Uterus (tissue), 4 donors: ENCODE data around the gene SYTL5. TPM values are rescaled to one million over a fixed set of nuclear protein-coding genes. Genes with fewer than 3 reads are reported as not detected.

ENCODE experiments used
- DNase-seq, 2 donors: peaks; one replicate each; pipeline ENCODE4 v3.0.0-alpha.2; 2019 to 2020
- H3K27ac ChIP-seq, 2 donors: fragments of 200-600 bp; sonication (generic); 1 replicate in 1 of 2; 2 replicates in 1 of 2; pipeline ENCODE4 v1.5.1; 2016 to 2018
- H3K27me3 ChIP-seq, 2 donors: fragments of 200-600 bp; sonication (generic); one replicate each; pipeline ENCODE4 v1.5.1; 2018 to 2019; ENCODE audit warnings: control low read depth in 1 of 2
- H3K36me3 ChIP-seq, 2 donors: fragments of 200-600 bp; sonication (generic); one replicate each; pipeline ENCODE4 v1.5.1; 2019; ENCODE audit warnings: control low read depth in 1 of 2
- H3K4me1 ChIP-seq, 2 donors: fragments of 200-600 bp; sonication (generic); one replicate each; pipeline ENCODE4 v1.5.1; 2018 to 2019; ENCODE audit warnings: control low read depth in 1 of 2
- H3K4me3 ChIP-seq, 2 donors: fragments of 200-600 bp; sonication (generic); 1 replicate in 1 of 2; 2 replicates in 1 of 2; pipeline ENCODE4 v1.5.1; 2018 to 2019; ENCODE audit warnings: mild to moderate bottlenecking in 1 of 2
- H3K9me3 ChIP-seq, 2 donors: fragments of 200-600 bp; sonication (generic); one replicate each; pipeline ENCODE4 v1.5.1; 2019; ENCODE audit warnings: control low read depth in 1 of 2
- POLR2A ChIP-seq, 2 donors: fragments of 450-650 bp; IDR thresholded peaks; one replicate each; pipeline ENCODE4 v1.6.1; 2016; ENCODE audit warnings: antibody characterized with exemption in 2 of 2, mild to moderate bottlenecking in 1 of 2, moderate library complexity in 1 of 2
- intact Hi-C: fragments of 100-400 bp; cut with DNase I; formaldehyde crosslinking; loops from one replicate; pipeline ENCODE4 v1.15.1; 2023; ENCODE audit warnings: low total_unique reads
- microRNA-seq: library from miRNA; unstranded; fragments of <30 nt; microRNA quantifications from one replicate; pipeline ENCODE4, GENCODE V29; 2016; ENCODE audit warnings: borderline microRNAs expressed, borderline replicate concordance
- small RNA-seq: library from RNA; depleted of rRNA; stranded (forward); fragments of <200 nt; gene quantifications from one replicate; pipeline ENCODE3, GENCODE V24; 2016
- total RNA-seq, 4 donors: library from RNA; depleted of rRNA in 3 of 4; stranded (reverse); fragments of >200 nt in 3 of 4; gene quantifications; one replicate each; pipeline versions ENCODE4 v1.1.0 to v1.2.4, GENCODE V29; 2014 to 2023
- TF ChIP-seq, protein P1 (sequence below), 4 experiments: fragments of 200-600 bp in 2 of 4; fragments of 450-650 bp in 2 of 4; sonication (generic) in 2 of 4; IDR thresholded peaks; one replicate each; pipeline ENCODE4 v1.5.1; 2016 to 2019; ENCODE audit warnings: antibody characterized with exemption in 4 of 4, mild to moderate bottlenecking in 2 of 4, moderate library complexity in 1 of 4
- donor health status: DM: yes; HTN: yes; CAD: no.

The SYTL5 gene
- total RNA-seq, 4 donors from 2014 or later, result under 0.01 to 3.1 (median 1.6) TPM

DNA sequence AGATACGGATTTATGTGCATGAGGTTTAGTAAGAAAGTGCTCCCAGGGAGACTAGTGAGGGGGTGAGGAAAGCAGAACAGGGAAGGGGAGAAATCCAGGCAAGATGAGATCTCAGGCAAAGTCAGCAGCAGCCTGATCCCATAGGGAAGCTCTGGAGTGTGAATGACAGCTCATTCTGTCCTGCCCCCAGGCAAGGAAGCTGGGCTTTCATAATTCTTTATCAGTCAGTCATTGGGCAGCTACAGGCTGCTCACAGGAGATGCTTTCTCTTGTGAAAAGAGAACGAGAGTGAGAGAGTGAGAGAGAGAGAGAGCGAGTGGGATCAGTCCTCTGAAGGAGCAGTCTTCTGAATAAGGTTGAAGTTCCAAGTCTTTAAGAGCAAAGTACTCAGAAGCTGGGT lies 166.2 kb downstream of the SYTL5 start:
- Histone ChIP-seq H3K9me3 (no peaks in the 10 kb centered on the region), H3K4me3 (no peak overlapping the region), H3K27me3 (no peaks in the 10 kb centered on the region), H3K4me1 (no peaks in the 10 kb centered on the region), H3K27ac (no peak overlapping the region), H3K36me3 (no peaks in the 10 kb centered on the region)
- no peak for DNase-seq
- TF ChIP-seq, protein P1, sequence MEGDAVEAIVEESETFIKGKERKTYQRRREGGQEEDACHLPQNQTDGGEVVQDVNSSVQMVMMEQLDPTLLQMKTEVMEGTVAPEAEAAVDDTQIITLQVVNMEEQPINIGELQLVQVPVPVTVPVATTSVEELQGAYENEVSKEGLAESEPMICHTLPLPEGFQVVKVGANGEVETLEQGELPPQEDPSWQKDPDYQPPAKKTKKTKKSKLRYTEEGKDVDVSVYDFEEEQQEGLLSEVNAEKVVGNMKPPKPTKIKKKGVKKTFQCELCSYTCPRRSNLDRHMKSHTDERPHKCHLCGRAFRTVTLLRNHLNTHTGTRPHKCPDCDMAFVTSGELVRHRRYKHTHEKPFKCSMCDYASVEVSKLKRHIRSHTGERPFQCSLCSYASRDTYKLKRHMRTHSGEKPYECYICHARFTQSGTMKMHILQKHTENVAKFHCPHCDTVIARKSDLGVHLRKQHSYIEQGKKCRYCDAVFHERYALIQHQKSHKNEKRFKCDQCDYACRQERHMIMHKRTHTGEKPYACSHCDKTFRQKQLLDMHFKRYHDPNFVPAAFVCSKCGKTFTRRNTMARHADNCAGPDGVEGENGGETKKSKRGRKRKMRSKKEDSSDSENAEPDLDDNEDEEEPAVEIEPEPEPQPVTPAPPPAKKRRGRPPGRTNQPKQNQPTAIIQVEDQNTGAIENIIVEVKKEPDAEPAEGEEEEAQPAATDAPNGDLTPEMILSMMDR (IDR thresholded peaks at IDR 0.05), result no peak
- TF ChIP-seq POLR2A (IDR thresholded peaks at IDR 0.05), result no peak
- intact Hi-C loops, result no loop called here

DNA sequence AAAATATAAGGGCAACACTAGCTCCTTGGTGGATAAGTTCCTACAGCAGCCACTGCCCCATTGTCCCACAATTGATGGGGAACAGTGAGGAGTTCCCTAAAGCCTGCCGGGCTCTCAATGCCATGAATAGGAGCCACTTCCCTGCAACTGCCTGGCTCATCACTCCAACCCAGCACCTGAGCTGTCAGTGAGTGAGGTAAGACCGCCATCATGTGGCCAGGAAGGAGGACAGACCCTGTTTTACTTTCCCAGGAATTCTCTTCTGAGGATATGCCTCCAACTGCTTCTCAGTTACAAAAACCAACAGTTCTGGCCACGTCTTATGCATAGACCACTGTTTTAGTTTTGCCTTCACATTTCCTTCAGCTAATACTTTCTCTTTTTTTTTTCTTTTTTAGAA lies 168.8 kb downstream of the SYTL5 start:
- TF ChIP-seq POLR2A (IDR thresholded peaks at IDR 0.05), result no peak
- TF ChIP-seq, protein P1 (IDR thresholded peaks at IDR 0.05), result peak; percentile 11 to 38 (median 30)
- Histone ChIP-seq H3K27me3 (no peaks in the 10 kb centered on the region), H3K4me3 (no peak overlapping the region), H3K27ac (no peak overlapping the region), H3K9me3 (no peaks in the 10 kb centered on the region), H3K4me1 (no peaks in the 10 kb centered on the region), H3K36me3 (no peaks in the 10 kb centered on the region)
- intact Hi-C loops, result no loop called here
- DNase-seq, result no peak

DNA sequence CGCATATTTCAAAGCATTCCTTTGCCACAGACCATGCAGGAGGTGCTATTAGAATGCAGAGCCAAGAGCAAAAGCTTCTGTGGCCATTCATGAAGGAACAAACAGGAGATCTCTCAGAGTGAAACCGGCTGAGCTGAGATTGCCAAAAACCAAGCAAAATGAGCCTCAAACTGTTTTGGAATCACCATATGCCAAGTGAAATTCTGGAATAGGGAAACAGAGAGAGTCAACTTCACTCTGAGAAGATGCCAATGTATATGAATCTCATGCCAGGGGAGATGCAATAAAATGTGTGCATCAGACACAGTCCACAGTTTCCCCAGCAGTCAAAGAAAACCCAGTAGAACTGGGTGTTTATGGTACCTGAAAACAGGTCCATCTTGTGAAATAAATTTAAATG lies 172.0 kb downstream of the SYTL5 start:
- H3K27me3 ChIP-seq, result no peaks in the 10 kb centered on the region
- intact Hi-C loops, result no loop called here
- no peak for DNase-seq
- H3K4me1 ChIP-seq, result no peaks in the 10 kb centered on the region
- no peak overlapping the region for H3K27ac ChIP-seq
- H3K9me3 ChIP-seq, result no peaks in the 10 kb centered on the region
- H3K4me3 ChIP-seq, result no peak overlapping the region
- no peaks in the 10 kb centered on the region for H3K36me3 ChIP-seq
- TF ChIP-seq, protein P1 (IDR thresholded peaks at IDR 0.05), result no peak
- TF ChIP-seq POLR2A (IDR thresholded peaks at IDR 0.05), result no peak

Small RNA genes lying within 50 kb of the gene (microRNA-seq; reads per million reads assigned to microRNA genes)
- gene MIR548AJ2, result not detected

Small RNA genes lying within 50 kb of the gene (small RNA-seq; reads per million reads assigned to genes)
- gene MIR548AJ2, result not detected

Other genes starting within 250 kb of the SYTL5 start
- 10 to 100 TPM; 10.2 to 36.7 (median 21.8) TPM for gene CYBB, start 226.5 kb upstream of the SYTL5 start, total RNA-seq
- gene DYNLT3, start 159.0 kb upstream of the SYTL5 start, total RNA-seq, result 10 to 100 TPM; 31.3 to 59.7 (median 46.6) TPM
- 100 to 1,000 TPM in 2 of 4 donors, 10 to 100 TPM in 2; 62.7 to 141 (median 99.5) TPM for gene SRPX, start 214.3 kb downstream of the SYTL5 start, total RNA-seq